GM12878 (cell line): ENCODE results near the gene CPNE5.

ENCODE experiments used
- CBX5 ChIP-seq: sonication (generic); IDR thresholded peaks from 2 replicates; pipeline ENCODE4 v1.6.1; 2016; ENCODE audit warnings: low read depth, moderate library complexity, mild to moderate bottlenecking, inconsistent platforms
- CTCF ChIP-seq, 3 experiments: IDR thresholded peaks in 2 of 3; conservative IDR thresholded peaks in 1 of 3; 2 replicates each; pipeline ENCODE4 v1.5.1; 2011; ENCODE audit warnings: low read depth in 3 of 3, low read length in 3 of 3, mild to moderate bottlenecking in 3 of 3, control low read depth in 2 of 3, moderate library complexity in 2 of 3, inconsistent platforms in 1 of 3, mixed read lengths in 1 of 3; ENCODE audit not compliant: control insufficient read depth in 2 of 3, insufficient read depth in 1 of 3; ENCODE audit errors: extremely low read depth in 1 of 3
- E2F8 ChIP-seq: fragments of 450-650 bp; IDR thresholded peaks from 2 replicates; pipeline ENCODE4 v1.6.1; 2018; ENCODE audit warnings: mild to moderate bottlenecking, low read depth, moderate library complexity; ENCODE audit not compliant: partially characterized antibody
- EGR1 ChIP-seq, 2 experiments: IDR thresholded peaks; 1 replicate in 1 of 2; 2 replicates in 1 of 2; pipeline ENCODE4 v1.6.1; 2011 to 2012; ENCODE audit warnings: low read depth in 2 of 2, low read length in 2 of 2, borderline replicate concordance in 1 of 2, mild to moderate bottlenecking in 1 of 2, moderate library complexity in 1 of 2
- ELK1 ChIP-seq: IDR thresholded peaks from 2 replicates; pipeline ENCODE4 v1.6.1; 2012; ENCODE audit warnings: low read depth, low read length, improper control_type of control experiment
- KLF5 ChIP-seq: fragments of 450-650 bp; IDR thresholded peaks from 2 replicates; pipeline ENCODE4 v1.6.1; 2014; ENCODE audit warnings: mild to moderate bottlenecking; ENCODE audit not compliant: partially characterized antibody
- MAX ChIP-seq: IDR thresholded peaks from 2 replicates; pipeline ENCODE4 v1.6.1; 2012; ENCODE audit warnings: low read depth, low read length, improper control_type of control experiment
- POLR2A ChIP-seq: IDR thresholded peaks from 2 replicates; pipeline ENCODE4 v1.6.1; 2011; ENCODE audit warnings: low read depth, mild to moderate bottlenecking, low read length
- REST ChIP-seq: IDR thresholded peaks from 2 replicates; pipeline ENCODE4 v1.6.1; 2012; ENCODE audit warnings: mild to moderate bottlenecking, low read depth, low read length
- TARDBP ChIP-seq: IDR thresholded peaks from 2 replicates; pipeline ENCODE4 v1.6.1; 2016; ENCODE audit warnings: borderline replicate concordance
- TF ChIP-seq, protein P1 (sequence below): IDR thresholded peaks from 2 replicates; pipeline ENCODE4 v1.6.1; 2011; ENCODE audit warnings: low read depth, mild to moderate bottlenecking, low read length, moderate library complexity, borderline replicate concordance; ENCODE audit errors: extremely low read depth

- no peak for TF ChIP-seq REST
- no peak for TF ChIP-seq CTCF (IDR thresholded peaks at IDR 0.05 in 2 of 3, conservative IDR thresholded peaks at IDR 0.05 in 1 of 3; ENCODE audit: control insufficient read depth in 2 of 3, extremely low read depth in 1 of 3, insufficient read depth in 1 of 3, low read depth in 3 of 3, low read length in 3 of 3)
- no peak for TF ChIP-seq POLR2A
- no peak for TF ChIP-seq KLF5
- no peak for TF ChIP-seq TARDBP
- no peak for TF ChIP-seq EGR1 (IDR thresholded peaks at IDR 0.05; ENCODE audit: borderline replicate concordance in 1 of 2, low read depth in 2 of 2, low read length in 2 of 2)
- no peak for TF ChIP-seq ELK1
- TF ChIP-seq E2F8 = no peak
- no peak for TF ChIP-seq MAX
- TF ChIP-seq, protein P1, sequence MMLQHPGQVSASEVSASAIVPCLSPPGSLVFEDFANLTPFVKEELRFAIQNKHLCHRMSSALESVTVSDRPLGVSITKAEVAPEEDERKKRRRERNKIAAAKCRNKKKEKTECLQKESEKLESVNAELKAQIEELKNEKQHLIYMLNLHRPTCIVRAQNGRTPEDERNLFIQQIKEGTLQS = no peak
- no peak for TF ChIP-seq CBX5
Measured at GRCh38 chr6:36743032-36743431, 96.2 kb downstream of the CPNE5 start.
